ENCODE data around the gene FGF12.

The FGF12 gene

GRCh38 chr3:192108820-192109219 lies 618.5 kb downstream of the FGF12 start:
- DNase-seq (ENCODE audit: low spot score) = no peak

DNA sequence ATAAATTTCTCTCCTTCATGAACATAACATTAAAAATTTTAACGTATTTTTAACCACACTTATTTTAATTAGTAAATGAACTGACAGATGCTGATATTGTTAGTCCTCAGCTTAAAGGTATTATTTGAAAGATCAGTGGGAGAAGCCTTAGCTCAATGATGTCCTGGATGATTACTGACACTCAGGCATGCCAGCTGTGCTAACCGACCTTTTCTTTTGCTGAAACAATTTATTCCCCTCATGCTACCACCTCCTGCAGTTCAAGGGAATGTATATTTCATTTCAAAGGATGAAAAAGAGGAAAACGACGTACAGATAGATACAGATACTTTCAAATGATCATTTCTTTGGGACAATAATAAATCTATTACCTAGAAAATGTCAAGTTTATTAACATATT lies 620.8 kb downstream of the FGF12 start:
- DNase-seq (ENCODE audit: low spot score) = no peak

- no peak for DNase-seq (ENCODE audit: low spot score)
These were observed 634.8 kb downstream of the FGF12 start for GRCh38 chr3:192092388-192093005.

- no peak for DNase-seq (ENCODE audit: low spot score)
These were observed 635.5 kb downstream of the FGF12 start for GRCh38 chr3:192091831-192092230.

- no peak for DNase-seq (ENCODE audit: low spot score)
These were observed 636.8 kb downstream of the FGF12 start for GRCh38 chr3:192090586-192090985.
